RPMI7951 (cell line): Measurements from ENCODE around the gene TEP1. TPM values are rescaled to one million over a fixed set of nuclear protein-coding genes. Genes with fewer than 3 reads are reported as not detected.
"Not testable (repeated sequence)": the region's sequence is repeated elsewhere in the genome, so short reads cannot be mapped to it uniquely, and the experiment has no call there.

Source experiments
- DNase-seq: peaks from one replicate; pipeline ENCODE4 v3.0.0-alpha.2; 2012; ENCODE audit warnings: low read depth
- total RNA-seq: library from RNA; depleted of rRNA; stranded (reverse); fragments of >200 nt; shearing (Covaris generic); gene quantifications from 2 replicates; pipeline ENCODE4 v1.2.3, GENCODE V29; 2014; rRNA removed

TEP1 gene
- total RNA-seq, 1 experiment from 2014 or later: 8.2 TPM

- peak; percentile 99 for DNase-seq
These were observed 70.0 kb downstream of the TEP1 start, which contains the start of gene PARP2 for GRCh38 chr14:20343092-20343861. PARP2 (plus strand) TSS chr14:20343635; CDS start chr14:20343642, 7 bp downstream.

- no peak for DNase-seq
These were observed 71.7 kb downstream of the TEP1 start for GRCh38 chr14:20341646-20342045.

GRCh38 chr14:20341032-20341431 lies 72.3 kb downstream of the TEP1 start:
- not testable (repeated sequence) for DNase-seq

GRCh38 chr14:20334017-20334416 lies 79.3 kb downstream of the TEP1 start:
- DNase-seq: no peak

GRCh38 chr14:20333494-20333841 lies 79.8 kb downstream of the TEP1 start:
- DNase-seq: no peak

- peak; percentile 90 for DNase-seq
These were observed 80.4 kb downstream of the TEP1 start, which contains the start of gene CCNB1IP1 for GRCh38 chr14:20332788-20333493. CCNB1IP1 (minus strand) TSS chr14:20333279; CDS start chr14:20316523, 16,756 bp downstream.

GRCh38 chr14:20332431-20332787 lies 80.9 kb downstream of the TEP1 start:
- DNase-seq: peak; percentile 4

GRCh38 chr14:20331053-20331613 lies 82.2 kb downstream of the TEP1 start:
- DNase-seq: no peak

- no peak for DNase-seq
These were observed 83.9 kb downstream of the TEP1 start for GRCh38 chr14:20329355-20329754.

- no peak for DNase-seq
These were observed 84.6 kb downstream of the TEP1 start for GRCh38 chr14:20328705-20329104.

- peak; percentile 64 for DNase-seq
These were observed 86.1 kb downstream of the TEP1 start for GRCh38 chr14:20327005-20327869.

- no peak for DNase-seq
These were observed 95.6 kb downstream of the TEP1 start for GRCh38 chr14:20317720-20318119.

Other genes starting within 250 kb of the TEP1 start
- not detected in 2 replicates for gene OR11G2, start 222.6 kb downstream of the TEP1 start, total RNA-seq
- not detected in 2 replicates for gene OR11H6, start 189.8 kb downstream of the TEP1 start, total RNA-seq
- not detected in 2 replicates for gene OR11H7, start 184.5 kb downstream of the TEP1 start, total RNA-seq
- gene OR11H4, start 174.2 kb downstream of the TEP1 start, total RNA-seq: not detected in 2 replicates
- 9.7 and 12.3 TPM in 2 replicates for gene TTC5, start 107.5 kb downstream of the TEP1 start, total RNA-seq
- gene CCNB1IP1, start 80.2 kb downstream of the TEP1 start, total RNA-seq: 51.2 and 52.4 TPM in 2 replicates
- 23.4 and 31.0 TPM in 2 replicates for gene PARP2, start 69.9 kb downstream of the TEP1 start, total RNA-seq
- gene KLHL33, start 22.7 kb upstream of the TEP1 start, total RNA-seq: not detected in 2 replicates
- 19.9 and 26.9 TPM in 2 replicates for gene OSGEP, start 41.3 kb upstream of the TEP1 start, total RNA-seq
- 41.7 and 49.5 TPM in 2 replicates for gene APEX1, start 41.7 kb upstream of the TEP1 start, total RNA-seq
- gene PIP4P1, start 47.9 kb upstream of the TEP1 start, total RNA-seq: 16.5 and 22.9 TPM in 2 replicates
- gene PNP, start 55.9 kb upstream of the TEP1 start, total RNA-seq: 42.3 and 45.0 TPM in 2 replicates
- gene RNASE10, start 92.0 kb upstream of the TEP1 start, total RNA-seq: not detected in 2 replicates
- not detected in 2 replicates for gene RNASE9, start 147.5 kb upstream of the TEP1 start, total RNA-seq
- gene RNASE11, start 174.5 kb upstream of the TEP1 start, total RNA-seq: not detected in 2 replicates
- not detected in 2 replicates for gene RNASE12, start 177.9 kb upstream of the TEP1 start, total RNA-seq
- not detected in 2 replicates for gene OR6S1, start 228.2 kb upstream of the TEP1 start, total RNA-seq